ENCODE data around the gene SLC35D1.
"Not testable (repeated sequence)": the region's sequence is repeated elsewhere in the genome, so short reads cannot be mapped to it uniquely, and the experiment has no call there.

The SLC35D1 gene

GRCh38 chr1:66982561-66983260 is 71.2 kb downstream of the SLC35D1 start:
- DNase-seq: no peak

GRCh38 chr1:66981679-66982078 is 72.3 kb downstream of the SLC35D1 start:
- DNase-seq: no peak

GRCh38 chr1:66980745-66981367 is 73.1 kb downstream of the SLC35D1 start:
- DNase-seq: no peak

DNA sequence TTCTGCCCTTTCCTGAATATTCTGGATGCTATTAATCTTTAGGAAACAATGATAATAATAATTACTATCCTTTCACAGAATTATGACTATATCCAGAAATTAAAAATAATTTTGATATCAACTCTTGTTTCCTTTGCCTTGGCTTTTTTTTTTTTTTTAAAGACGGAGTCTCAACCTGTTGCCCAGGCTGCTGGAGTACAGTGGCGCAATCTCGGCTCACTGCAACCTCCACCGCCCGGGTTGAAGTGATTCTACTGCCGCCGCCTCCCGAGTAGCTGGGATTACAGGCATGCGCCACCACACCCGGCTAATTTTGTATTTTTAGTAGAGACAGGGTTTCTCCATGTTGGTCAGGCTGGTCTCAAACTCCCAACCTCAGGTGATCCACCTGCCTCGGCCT is 74.3 kb downstream of the SLC35D1 start:
- not testable (repeated sequence) for DNase-seq

GRCh38 chr1:66978201-66978600 is 75.7 kb downstream of the SLC35D1 start:
- no peak for DNase-seq

- DNase-seq: no peak
These were observed 85.4 kb downstream of the SLC35D1 start for GRCh38 chr1:66968574-66968973.

GRCh38 chr1:66966188-66966873 is 87.6 kb downstream of the SLC35D1 start:
- DNase-seq: not testable (repeated sequence)

DNA sequence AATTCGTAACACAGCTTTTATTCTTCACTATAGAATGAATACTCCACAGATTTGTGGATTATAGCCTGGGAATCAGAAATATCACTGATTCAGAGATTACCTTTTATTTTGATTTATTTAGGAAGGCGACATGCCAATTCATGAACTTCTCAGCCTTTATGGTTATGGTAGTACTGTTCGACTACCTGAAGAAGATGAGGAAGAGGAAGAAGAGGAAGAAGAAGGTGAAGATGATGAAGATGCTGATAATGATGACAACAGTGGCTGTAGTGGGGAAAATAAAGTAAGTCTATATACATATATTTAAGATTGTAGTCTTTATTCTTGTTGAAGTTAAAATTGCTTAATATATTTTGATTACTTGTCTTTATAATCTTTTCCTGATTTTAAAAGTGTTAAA is 96.0 kb downstream of the SLC35D1 start:
- DNase-seq: no peak

DNA sequence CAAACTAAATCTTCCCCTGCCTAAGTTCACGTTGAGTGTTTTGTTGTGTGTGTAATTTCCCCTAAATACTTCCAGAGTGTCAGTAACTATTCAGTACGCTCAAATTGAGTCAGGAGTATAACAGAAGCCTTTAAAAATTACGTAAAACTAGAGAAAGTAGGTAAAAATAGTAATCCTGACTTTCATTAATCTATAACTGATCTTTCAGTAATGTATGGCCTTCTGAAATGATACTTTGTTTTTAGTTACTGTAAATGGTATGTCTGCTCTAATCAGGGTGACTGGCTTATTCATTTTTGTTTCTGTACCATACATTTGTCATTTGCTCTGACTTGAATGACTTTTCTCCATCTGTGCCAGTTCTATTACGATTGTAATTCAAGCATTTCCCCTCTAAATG is 99.7 kb downstream of the SLC35D1 start:
- no peak for DNase-seq

DNA sequence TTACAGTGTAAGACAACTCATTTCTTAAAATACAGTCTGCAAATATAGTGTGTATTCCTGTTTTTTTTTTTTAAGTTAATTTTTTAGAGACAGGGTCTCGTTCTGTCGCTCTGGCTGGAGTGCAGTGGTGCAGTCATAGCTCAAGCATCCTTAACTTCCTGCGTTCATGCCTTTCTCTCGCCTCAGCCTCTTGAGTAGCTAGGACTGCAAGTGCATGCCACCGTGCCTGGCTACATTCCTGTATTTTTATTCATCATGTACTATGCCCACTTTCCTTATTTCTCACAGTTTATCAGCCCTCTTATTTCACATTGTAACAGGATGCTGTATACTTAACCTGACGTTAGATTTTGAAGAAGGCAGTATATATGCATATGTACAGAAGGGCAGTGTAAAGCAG is 102.4 kb downstream of the SLC35D1 start:
- no peak for DNase-seq
